Measurements from ENCODE around the gene GMEB2.
"Not testable (repeated sequence)": the region's sequence is repeated elsewhere in the genome, so short reads cannot be mapped to it uniquely, and the experiment has no call there.

Gene GMEB2, protein sequence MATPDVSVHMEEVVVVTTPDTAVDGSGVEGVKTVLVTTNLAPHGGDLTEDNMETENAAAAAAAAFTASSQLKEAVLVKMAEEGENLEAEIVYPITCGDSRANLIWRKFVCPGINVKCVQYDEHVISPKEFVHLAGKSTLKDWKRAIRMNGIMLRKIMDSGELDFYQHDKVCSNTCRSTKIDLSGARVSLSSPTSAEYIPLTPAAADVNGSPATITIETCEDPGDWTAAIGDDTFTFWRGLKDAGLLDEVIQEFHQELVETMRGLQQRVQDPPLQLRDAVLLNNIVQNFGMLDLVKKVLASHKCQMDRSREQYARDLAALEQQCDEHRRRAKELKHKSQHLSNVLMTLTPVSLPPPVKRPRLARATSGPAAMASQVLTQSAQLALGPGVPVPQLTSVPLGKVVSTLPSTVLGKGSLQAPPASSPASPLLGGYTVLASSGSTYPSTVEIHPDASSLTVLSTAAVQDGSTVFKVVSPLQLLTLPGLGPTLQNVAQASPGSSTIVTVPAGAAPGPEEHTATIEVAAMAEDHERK

GRCh38 chr20:63626424-63627128 is at the start of gene GMEB2:
GMEB2 (minus strand) TSS chr20:63627101; CDS start chr20:63619397, 7,704 bp downstream.
- H3K4me3 ChIP-seq (ENCODE audit: low read depth, low read length): peak within 1 kb of the TSS; percentile 91
- DNase-seq (ENCODE audit: low read depth): no peak
- TF ChIP-seq, protein P1, sequence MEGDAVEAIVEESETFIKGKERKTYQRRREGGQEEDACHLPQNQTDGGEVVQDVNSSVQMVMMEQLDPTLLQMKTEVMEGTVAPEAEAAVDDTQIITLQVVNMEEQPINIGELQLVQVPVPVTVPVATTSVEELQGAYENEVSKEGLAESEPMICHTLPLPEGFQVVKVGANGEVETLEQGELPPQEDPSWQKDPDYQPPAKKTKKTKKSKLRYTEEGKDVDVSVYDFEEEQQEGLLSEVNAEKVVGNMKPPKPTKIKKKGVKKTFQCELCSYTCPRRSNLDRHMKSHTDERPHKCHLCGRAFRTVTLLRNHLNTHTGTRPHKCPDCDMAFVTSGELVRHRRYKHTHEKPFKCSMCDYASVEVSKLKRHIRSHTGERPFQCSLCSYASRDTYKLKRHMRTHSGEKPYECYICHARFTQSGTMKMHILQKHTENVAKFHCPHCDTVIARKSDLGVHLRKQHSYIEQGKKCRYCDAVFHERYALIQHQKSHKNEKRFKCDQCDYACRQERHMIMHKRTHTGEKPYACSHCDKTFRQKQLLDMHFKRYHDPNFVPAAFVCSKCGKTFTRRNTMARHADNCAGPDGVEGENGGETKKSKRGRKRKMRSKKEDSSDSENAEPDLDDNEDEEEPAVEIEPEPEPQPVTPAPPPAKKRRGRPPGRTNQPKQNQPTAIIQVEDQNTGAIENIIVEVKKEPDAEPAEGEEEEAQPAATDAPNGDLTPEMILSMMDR (IDR thresholded peaks at IDR 0.05; ENCODE audit: low read depth, low read length, missing control alignments): no peak

DNA sequence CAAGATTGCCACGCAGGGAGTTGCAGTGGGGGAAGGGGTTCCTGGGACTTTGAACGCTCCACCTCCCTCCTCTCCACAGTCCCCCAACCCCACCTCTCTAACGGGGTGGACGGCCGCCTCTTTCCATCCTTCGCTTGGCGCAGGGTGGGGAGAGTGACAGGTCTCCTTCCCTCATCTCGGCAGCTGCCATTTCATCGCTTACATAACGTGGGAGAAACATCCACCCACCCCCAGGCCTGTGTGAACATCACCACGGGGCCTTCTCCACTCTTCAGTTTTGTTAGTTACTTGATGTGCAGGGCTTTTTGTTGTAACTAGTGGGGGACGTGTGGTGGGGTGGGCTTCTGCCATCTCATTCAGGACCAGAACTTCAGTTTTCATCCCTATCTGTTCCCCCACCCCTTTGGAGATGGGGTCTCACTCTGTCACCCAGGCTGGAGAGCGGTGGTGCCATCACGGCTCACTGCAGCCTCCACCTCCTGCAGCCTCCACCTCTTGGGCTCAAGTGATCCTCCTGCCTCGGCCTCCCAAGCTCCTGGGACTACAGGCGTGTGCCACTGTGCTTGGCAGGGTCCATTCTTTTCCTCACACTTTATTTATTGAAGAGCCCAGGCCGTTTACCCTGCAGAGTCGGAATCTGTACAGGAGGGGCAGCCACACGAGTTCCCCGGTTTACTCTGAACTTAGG is 48.9 kb upstream of the GMEB2 start:
- no peak overlapping the region for H3K4me3 ChIP-seq (ENCODE audit: low read depth, low read length)
- TF ChIP-seq, protein P1 (IDR thresholded peaks at IDR 0.05; ENCODE audit: low read depth, low read length, missing control alignments): no peak
- DNase-seq (ENCODE audit: low read depth): no peak

GRCh38 chr20:63673951-63674350 is 47.0 kb upstream of the GMEB2 start:
- TF ChIP-seq, protein P1 (IDR thresholded peaks at IDR 0.05; ENCODE audit: low read depth, low read length, missing control alignments): no peak
- no peak for DNase-seq (ENCODE audit: low read depth)
- no peak overlapping the region for H3K4me3 ChIP-seq (ENCODE audit: low read depth, low read length)

DNA sequence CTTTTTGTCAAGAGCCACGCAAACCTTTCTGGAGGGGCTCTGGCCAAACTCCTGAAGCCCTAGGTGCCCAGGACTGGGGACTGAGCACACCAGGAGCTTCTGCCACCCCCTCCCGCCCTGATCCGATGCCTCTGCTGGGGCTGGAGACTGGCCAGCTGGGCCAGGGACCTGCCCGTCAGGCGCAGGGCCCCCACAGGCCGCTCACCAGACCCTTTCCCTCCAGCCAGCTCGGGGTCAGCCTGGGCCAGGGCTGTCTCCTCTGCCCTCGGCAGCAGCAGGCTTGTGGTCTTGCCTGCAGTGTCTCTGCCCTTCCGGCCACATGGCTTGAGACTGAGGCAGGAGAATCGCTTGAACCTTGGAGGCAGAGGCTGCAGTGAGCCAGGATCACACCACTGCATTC is 45.8 kb upstream of the GMEB2 start:
- H3K4me3 ChIP-seq (ENCODE audit: low read depth, low read length): no peak overlapping the region
- TF ChIP-seq, protein P1 (IDR thresholded peaks at IDR 0.05; ENCODE audit: low read depth, low read length, missing control alignments): no peak
- DNase-seq (ENCODE audit: low read depth): no peak

GRCh38 chr20:63671695-63672094 is 44.8 kb upstream of the GMEB2 start:
- not testable (repeated sequence) for DNase-seq (ENCODE audit: low read depth); H3K4me3 ChIP-seq (ENCODE audit: low read depth, low read length)

DNA sequence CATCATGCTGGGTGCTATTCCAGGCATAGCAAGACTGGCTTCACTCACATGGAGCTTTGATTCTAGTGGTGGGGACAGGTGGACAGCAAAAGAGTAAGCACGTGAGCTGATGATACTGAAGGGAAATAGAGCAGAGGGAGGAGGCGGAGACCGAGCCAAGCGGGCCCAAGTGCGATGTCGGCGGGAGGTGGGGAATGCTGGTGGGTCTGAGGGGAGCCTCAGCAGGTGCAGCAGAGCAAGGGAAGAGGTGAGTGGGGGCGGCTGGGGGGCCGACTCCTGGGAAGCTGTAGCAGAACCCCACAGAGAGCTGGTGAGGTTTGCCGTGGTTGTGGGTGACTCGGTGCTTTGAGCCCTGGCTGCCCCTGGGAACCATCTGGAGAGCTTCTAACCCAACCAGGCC is 41.5 kb upstream of the GMEB2 start:
- H3K4me3 ChIP-seq (ENCODE audit: low read depth, low read length): no peak overlapping the region
- DNase-seq (ENCODE audit: low read depth): no peak
- TF ChIP-seq, protein P1 (IDR thresholded peaks at IDR 0.05; ENCODE audit: low read depth, low read length, missing control alignments): no peak

GRCh38 chr20:63667858-63668257 is 41.0 kb upstream of the GMEB2 start:
- DNase-seq (ENCODE audit: low read depth): no peak
- TF ChIP-seq, protein P1 (IDR thresholded peaks at IDR 0.05; ENCODE audit: low read depth, low read length, missing control alignments): no peak
- no peak overlapping the region for H3K4me3 ChIP-seq (ENCODE audit: low read depth, low read length)
